GM18861 (cell line): ENCODE data around the gene CDK18.
"Not testable (repeated sequence)": the region's sequence is repeated elsewhere in the genome, so short reads cannot be mapped to it uniquely, and the experiment has no call there.

ENCODE experiments used
- ATAC-seq: cut with Tn5 transposase; IDR thresholded peaks from one replicate; pipeline ENCODE4 v1.9.1; 2021; ENCODE audit not compliant: unreplicated experiment

The CDK18 gene

DNA sequence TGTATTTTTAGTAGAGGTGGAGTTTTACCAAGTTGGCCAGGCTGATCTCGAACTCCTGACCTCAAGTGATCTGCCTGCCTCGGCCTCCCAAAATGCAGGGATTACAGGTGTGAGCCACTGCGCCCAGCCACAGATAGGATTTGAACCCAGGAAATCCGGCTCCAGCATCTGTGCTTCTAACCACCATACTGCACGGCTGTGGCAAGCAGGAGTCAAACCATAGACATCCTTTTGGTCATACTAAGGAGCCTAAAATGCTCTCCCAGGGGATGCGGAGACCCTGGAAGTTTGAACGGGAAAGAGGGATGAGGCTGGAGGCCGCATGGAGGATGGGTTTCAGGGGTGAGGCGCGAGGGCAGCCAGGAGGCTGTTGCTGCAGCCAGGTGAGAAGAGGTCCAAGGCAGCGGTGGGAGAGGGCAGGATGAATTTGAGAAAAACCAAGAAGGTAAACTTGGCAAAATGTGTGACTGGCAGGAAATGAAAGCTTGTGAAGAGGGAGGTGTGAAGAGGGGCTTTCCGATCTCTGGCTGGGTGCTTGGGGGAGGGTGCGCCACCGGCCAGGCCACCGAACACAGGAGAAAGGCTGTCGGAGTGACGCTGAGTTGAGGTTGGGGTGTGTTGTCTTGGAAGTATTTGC lies 24.0 kb upstream of the CDK18 start:
- no peak for ATAC-seq

DNA sequence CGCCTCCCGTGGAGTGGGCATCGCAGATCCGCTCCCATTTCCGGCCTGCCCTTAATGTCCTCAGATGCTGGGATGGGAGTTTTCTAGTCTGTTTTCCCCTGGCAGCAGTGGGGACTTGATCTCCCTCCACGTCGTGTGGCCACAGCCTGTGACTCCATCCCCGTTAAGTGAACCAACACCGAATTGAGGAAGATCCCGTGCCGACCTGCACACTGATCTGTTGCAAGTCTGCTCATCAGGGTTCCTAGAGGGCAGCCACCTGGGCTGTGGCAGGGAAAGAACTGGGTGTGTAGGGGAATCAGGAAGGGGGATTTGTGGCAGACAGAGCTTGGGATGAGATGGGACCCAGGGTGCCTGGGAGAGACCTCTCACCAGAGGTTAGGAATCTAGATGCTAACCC lies 23.3 kb upstream of the CDK18 start:
- no peak for ATAC-seq

DNA sequence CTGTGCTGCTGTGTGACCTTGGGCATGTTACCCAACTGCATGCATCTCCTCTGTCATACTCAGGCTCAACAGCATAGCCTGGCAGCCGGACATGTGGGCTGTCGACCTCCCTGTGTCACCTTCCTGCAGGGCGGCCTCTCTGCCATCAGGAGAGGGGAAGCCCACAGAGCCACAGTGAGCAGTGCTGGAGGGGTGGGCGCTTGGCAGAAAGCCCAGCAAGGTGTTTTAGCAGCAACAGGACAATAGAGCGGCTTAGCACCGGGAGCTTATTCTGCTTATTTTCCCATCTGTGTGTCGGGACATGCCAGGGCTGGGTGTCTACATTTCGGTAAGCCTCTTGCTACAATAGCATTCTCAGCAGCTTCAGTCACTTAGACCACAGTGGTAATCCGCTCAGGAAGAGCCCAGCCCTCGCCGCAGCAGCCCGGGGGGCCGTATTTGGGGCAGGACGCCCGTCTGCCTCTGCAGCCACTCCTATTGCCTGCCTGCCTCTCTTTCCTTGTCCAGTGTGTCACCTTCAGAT lies 22.8 kb upstream of the CDK18 start:
- no peak for ATAC-seq

DNA sequence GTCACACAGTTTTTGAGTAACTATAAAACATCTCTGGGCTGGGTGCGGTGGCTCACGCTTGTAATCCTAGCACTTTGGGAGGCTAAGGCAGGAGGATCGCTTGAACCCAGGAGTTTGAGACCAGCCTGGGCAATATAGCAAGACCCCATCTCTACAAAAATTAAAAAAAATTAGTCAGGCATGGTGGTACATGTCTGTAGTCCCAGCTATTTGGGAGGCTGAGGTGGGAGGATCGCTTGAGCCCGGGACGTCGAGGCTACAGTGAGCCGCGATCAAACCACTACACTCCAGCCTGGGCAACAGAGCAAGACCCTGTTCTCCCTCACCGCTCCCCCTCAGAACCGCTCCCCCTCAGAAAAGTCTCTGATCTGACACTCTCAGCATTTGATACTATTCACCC lies 21.9 kb upstream of the CDK18 start:
- not testable (repeated sequence) for ATAC-seq

DNA sequence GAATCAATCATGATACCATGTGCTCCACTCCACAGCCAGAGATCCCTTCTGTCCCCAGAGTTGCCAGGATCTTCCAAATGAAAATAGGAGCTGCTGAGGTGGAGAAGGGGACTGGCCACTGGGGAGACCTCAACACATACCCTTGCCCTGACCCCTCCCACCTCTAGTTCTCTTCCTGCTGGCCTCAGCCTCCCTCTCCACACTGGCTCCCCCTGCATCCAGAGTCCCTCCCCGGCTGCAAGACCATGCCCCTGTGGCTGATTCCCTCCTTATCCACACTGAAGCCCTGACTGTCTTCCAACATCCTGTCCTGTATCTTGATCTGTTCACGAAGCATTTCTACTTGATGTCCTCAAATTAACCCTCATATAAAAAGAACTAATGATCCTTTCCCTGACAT lies 21.1 kb upstream of the CDK18 start:
- ATAC-seq: no peak

DNA sequence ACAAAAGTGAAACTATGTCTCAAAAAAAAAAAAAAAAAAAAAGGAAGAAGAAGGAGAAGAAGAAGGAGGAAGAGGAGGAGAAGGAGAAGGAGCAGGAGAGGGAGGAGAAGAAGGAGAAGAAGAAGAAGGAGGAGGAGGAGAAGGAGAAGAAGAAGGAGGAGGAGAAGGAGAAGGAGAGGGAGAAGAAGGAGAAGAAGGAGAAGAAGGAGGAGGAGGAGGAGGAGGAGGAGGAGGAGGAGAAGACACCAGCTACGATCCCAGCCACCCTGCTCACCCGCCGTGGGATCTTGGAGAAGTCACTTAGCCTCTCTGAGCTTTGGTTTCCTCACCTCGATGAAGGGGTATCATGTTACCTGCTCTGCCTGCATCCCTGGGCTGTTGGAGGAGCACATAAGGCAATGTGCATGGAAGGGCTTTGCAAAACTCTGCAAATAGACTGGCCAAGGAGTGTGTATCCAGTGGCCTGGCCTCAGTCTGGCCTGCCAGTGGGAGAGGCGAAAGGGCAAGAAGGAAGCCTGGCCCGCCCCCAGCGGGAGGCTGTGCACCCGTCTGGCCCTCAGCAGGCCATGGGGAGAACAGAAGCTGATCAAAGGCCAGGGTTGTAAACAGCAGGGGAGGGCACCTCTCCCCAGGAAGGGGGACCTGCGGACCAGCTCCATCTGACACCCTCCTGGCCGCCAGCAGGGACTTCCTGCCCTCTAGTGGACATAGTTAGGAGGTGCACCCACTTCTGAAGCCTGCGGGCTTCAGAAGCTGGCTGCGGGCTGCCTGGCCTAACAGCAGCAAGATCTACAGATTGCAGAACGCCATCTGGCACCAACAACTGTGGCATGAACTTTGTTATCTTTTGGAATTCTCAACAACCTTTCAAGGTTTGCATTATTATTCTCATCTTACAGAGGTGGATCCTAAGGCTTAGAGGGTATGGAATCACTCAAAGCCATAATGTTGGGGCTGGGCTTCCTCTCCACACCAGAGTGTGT lies 19.2 kb upstream of the CDK18 start:
- no peak for ATAC-seq

DNA sequence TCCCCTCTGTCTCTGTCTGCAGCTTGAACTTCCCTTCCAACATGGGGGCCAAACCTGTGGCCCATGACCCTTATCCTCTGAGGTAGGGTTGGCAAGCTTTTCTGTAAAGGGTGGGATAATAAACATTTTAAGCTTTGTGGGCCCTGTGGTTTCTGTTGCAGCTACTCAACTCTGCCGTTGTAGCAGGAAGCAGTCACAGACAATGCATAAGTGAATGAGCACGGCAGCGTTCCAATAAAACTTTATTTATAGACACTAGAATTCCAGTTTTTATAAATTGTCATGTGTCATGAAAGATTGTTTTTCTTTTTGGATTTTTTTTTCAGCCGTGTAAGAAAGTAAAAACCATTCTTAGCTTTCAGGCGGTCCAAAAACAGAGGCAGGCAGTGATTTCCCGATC lies 18.2 kb upstream of the CDK18 start:
- no peak for ATAC-seq

DNA sequence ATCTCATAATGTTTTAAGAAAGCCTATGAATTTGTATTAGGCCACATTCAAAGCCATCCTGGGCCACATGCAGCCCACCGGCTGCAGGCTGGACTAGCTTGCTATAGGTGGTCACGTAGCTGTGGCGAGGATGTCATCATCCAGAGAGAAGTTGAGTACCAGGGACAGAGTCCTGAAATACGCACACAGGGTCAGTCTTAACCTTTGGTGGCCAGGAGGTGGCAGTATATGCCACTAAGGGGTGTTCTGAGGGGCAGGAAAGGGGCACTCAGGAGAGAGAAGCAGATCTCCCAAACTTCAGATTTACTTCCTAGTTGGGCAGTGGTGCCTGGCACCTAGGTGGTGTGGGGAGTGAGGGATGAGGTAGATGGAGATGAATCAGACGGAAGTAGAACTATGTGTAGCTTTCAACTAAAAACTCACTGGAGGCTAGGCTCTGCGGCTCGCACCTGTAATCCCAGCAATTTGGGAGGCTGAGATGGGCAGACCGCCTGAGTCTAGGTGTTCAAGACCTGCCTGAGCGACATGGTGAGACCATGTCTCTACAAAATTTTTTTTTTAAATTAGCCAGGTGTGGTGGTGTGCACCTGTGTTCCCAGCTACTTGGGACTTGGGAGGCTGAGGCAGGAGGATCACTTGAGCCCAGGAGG lies 16.3 kb upstream of the CDK18 start:
- no peak for ATAC-seq

DNA sequence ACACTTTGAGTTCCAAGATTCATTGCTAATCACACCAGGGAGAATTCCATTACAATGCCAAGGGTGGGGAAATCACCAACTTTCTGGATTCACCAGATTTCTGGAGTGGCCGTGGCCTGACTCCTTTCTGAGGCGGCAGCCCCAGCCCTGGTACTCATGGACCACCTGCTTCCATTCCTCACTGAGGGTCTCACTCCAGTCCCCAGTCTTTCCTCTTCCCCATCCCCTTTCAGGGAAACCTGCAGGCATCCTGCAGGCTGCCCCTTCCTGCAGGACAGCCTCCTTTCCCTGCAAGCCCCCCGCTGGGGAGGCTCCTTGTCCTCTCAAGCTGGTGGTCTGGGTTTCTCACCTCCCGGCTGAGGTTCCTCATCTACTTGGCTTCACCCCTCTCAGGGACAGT lies 12.7 kb upstream of the CDK18 start:
- ATAC-seq: no peak

DNA sequence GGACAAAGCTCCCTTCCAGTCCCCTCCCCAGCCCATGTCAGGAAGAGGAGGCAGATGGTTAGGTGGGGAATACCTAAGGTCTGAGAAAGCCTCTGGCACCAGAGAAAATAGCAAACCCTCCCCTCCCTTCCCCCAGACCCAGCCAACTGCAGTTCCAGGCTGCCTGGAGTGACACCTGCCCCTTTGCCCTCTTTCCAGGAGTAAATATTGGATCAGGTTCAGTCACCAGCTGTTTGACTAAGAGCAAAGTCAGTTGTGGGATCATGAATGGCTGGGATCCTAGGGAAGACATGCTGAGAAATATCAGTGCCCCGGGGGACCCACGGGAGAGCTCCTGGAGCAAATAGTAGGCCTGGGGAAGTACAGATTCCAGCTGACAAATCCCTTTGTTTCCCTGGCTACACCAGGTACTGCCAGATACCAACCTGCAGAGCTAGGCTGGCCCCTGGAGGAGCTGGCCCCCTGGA lies 12.2 kb upstream of the CDK18 start:
- ATAC-seq: no peak

DNA sequence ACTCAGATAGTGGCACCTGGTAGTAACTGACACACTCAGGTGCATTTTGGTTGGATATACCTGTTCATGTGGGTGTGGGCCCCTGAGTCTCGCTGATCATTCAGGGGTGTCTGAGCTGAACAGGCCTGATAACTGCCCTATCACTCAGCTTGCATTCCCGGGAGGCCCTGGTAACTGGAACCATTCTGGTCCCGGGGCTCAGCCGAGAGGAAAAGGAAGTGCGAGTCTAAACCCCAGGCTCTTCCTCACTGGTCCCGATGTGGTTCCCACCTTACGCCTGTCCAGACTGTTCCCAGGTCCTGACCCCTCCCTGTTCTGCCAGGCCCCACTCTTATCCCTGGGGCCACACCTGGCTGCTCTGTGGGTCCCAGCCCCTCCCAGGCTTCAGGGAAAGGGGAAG lies 11.7 kb upstream of the CDK18 start:
- ATAC-seq: no peak

DNA sequence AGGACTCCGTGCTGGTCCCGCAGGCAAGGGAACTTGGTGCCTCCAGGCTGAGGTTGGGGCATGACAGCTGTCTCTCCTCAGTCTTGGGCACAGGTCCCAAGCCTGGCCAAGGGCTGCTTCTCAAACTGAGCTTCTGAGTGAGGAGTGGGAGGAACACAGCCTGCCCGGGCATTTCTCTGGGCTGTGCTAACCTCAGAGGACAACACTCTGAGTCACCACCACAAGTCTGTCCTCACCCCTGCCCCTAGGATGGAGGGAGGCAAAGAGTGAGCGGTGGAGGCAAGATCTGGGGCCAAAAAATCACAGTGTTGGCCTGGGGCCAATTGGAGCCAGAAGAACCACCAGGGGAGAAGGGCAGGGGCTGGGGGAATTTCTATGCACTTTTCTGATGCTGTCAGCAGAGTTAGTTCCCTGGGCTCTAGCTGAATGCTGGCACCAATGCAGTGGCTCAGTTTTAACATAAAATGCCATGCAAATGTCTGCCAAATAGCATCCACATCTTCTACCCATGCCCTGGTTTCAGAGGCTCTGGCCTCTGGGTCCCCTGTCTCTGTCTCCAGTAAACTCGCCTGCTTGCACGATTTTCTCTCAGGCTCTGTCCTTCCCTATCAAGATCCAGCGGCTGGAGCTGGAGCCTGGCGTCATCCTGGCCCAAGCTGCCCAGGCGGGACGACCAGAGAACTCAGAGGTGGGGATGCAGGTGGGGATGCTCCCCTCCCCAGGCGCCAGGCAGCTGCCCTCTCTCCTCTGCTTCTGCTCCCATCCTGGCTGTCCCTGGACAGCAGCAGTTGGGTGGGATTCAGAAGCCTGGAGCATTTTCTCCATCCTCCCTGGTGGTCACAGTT lies 11.0 kb upstream of the CDK18 start:
- ATAC-seq: no peak

DNA sequence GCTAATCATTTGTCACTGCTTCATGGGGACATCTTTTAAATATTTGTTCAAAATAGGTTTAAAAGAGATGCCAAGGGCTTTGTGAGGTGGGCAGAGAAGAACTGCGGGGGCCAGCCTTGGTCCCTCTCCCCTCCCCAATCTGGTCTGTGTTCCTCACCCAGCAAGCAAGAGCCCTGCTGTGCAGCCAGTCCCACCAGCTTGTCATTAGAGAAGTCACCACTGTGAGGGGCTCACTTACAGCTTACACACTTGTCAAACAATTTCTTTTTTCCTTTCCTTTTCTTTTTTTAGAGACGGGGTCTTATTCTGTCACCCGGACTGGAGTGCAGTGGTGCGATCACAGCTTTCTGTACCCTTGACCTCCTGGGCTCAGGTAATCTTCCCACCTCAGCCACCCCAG lies 10.4 kb upstream of the CDK18 start:
- no peak for ATAC-seq

DNA sequence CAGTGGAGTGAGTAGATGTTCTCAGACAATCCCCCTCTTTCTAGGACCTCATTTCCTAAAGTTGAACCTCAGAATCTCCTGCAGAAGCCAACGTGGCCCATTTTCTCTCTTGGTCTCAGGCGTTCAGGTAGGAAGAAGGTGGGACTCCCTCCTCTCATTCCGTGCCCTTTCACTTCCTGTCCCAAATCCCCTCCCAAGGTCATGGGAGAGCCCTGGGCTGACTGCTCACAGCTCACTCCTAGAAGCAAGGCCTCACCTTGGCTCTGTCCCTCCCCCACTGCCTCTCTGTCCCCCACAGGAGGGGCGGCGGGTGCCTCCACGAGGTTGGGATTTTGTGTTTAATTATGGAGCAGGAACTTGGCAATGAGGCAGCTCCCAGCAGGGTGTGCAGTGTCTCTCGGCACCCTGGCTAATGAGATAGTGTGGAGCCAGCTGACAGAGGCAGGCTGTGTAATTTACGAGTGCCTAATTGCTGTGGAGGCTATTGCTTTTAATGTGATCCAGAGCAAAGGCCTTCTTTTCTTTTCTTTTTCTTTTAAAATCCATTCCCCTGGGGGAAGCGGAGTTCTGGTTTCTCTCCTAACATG lies 9.1 kb upstream of the CDK18 start:
- no peak for ATAC-seq

DNA sequence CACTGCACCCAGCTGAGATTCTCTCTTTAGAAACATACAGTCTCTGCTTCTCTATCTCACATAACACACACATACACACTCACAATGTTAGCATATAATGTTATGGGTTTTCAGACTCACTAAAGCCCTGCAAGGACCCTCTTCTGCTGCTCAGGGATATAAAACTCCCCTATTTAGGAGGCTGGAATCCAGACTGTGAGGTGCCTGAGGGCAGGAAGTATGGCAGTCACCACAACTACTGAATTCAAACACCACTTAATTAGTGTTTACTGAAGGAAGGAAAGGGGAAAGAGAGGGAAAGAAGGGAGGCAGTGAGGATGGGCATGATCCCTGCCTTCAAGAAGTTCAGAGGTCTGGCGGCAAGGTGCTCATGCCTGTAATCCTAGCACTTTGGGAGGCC lies 7.8 kb upstream of the CDK18 start:
- no peak for ATAC-seq

DNA sequence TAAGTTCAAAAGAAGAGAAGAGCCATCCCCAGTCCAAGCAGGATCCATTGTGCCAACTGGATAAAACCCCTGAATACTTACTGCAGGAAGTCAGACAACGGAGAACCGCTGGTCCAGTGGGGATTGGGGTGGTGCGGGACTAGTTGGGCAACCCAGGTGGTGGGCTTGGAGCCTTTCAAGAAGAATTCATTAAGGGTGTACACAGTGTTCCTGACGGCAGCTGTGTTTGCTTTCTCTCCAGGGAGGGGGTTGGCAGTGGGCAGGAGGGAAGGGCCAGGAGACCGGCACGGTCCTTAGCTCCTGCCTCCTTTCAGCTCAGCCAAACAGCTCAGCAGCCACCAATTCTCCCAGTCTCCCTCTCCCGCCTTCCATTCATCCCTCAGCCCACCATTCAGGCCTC lies 7.1 kb upstream of the CDK18 start:
- ATAC-seq: no peak

DNA sequence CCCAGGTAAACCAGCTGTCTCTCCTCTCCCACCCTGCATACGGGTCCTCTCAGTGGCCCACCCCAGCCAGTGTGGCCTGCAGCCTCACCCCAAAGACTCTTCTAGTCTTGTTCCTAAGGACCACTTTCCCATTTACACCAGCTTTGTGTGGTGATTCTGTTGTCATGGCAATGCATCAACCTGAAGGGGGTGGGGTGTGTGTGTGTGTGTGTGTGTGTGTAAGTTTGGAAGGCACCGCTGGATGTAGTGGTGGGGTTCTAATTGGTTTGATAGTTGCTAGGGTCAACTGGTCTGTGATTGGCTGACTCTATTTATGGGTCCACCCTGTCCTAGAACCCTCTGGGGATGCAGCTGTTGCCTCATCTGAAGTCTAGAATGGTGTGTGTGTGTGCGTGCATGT lies 4.7 kb upstream of the CDK18 start:
- ATAC-seq: no peak

DNA sequence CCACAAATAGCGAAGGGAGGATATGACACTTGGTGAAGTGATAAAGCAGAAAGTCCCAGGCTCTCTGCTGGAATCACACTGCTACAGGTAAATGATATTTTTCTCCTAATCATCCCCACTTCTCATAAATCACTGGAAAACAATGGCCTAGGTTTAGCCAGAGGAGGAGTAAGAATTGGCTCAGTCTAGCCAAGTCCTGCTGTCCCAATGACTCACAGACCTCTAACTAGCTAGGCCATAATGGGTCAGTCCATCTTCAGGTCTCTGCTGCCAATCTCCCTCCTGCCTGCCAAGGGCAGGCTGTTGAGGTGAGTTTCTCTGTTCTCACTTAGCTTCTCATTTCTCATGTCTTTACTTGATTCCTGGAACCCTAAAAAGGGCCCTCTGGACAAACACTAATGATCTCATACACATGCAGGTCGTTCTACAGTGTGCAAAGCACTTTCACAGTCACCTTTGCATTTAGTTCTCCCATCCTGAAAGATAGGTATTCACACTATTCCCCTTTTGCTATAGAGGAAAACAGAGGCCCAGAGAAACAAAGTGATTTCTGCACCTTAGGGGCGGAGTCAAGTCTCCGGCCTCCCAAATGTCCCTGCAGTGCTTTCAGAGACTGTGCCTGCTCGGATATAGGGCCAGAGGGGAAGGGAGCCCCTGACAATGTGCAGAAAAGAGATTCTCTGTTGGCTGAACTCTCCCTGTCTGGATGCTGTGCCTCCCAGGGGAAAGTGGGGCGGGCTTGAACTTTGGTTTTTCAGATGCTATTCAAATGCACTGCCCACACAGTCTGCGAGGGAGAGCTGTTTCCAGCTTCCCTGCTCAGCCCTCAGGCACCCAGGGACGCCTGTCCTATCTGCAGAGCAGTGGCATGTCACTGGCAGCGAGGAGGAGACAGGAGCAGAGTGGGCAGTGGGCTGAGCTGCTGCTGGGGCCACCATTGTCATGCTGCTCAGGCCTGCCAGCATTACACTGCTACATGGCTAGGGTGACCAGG lies 3.9 kb upstream of the CDK18 start:
- no peak for ATAC-seq
